ENCODE results near the gene MYBPHL. TPM values are rescaled to one million over a fixed set of nuclear protein-coding genes. Genes with fewer than 3 reads are reported as not detected.
"Not testable (repeated sequence)": the region's sequence is repeated elsewhere in the genome, so short reads cannot be mapped to it uniquely, and the experiment has no call there.

MYBPHL gene
- total RNA-seq, 1 donor from 2014 or later, result not detected

GRCh38 chr1:109299558-109300343 is 7.1 kb downstream of the MYBPHL start:
- H3K4me1 Mint-ChIP-seq (ENCODE audit: low read depth), result peaks cover 8% of the 10 kb centered on the region
- no peaks in the 10 kb centered on the region for H3K36me3 Mint-ChIP-seq (ENCODE audit: low read depth)
- H3K27me3 Mint-ChIP-seq (ENCODE audit: insufficient read depth), result peaks cover 9% of the 10 kb centered on the region
- H3K9me3 Mint-ChIP-seq, result no peaks in the 10 kb centered on the region
- intact Hi-C loops (cut with micrococcal nuclease), result no loop called here
- no peak for DNase-seq (ENCODE audit: low spot score)
- no peak overlapping the region for H3K27ac Mint-ChIP-seq
- H3K4me3 Mint-ChIP-seq, result no peak overlapping the region

DNA sequence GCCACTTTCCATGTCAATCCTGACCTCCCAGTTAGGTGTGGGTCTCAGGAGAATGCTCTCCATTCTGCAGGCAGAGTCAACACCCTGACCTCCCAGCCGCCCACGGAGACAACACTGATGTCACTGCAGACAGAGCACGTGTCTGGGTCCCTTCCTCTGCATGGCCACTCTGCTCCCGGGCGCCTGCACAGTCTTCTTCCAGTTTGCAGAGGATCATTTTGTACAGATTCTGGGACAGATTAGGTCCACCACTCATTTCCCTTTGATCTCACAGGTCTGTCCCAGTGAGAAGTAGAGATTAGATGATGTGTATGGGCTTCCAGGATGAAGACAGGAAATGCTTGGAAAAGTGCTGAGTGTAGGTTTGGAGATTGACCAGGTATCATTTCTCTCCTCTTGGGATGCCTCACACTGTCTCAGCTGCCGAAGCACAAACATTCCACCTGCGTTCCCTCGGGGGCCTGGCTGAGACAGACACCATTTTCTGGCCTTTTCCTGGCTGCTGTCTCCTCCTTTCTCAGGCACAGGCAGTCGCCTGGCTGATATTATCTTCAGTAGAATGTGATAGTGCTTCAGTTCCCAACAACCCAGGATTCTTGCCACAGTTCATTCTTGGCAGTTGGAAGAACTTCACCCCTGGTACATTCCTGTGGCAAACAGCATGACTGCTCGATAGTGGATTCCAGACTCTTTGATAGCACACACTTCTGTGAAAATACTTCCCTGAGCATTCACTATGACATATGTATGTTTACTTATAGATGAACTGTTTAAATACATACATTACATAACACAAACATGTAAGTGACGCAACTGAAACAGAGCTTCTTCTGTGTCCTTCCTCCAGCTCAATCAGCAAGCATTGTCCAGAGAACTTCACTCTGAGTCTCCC is 7.9 kb downstream of the MYBPHL start:
- peak overlapping the region; percentile 41 for H3K27ac Mint-ChIP-seq
- no peak for DNase-seq (ENCODE audit: low spot score)
- intact Hi-C loops (cut with micrococcal nuclease), result no loop called here
- H3K27me3 Mint-ChIP-seq (ENCODE audit: insufficient read depth), result peaks cover 10% of the 10 kb centered on the region
- no peaks in the 10 kb centered on the region for H3K36me3 Mint-ChIP-seq (ENCODE audit: low read depth)
- peaks cover 8% of the 10 kb centered on the region for H3K4me1 Mint-ChIP-seq (ENCODE audit: low read depth)
- no peaks in the 10 kb centered on the region for H3K9me3 Mint-ChIP-seq
- H3K4me3 Mint-ChIP-seq, result no peak overlapping the region

DNA sequence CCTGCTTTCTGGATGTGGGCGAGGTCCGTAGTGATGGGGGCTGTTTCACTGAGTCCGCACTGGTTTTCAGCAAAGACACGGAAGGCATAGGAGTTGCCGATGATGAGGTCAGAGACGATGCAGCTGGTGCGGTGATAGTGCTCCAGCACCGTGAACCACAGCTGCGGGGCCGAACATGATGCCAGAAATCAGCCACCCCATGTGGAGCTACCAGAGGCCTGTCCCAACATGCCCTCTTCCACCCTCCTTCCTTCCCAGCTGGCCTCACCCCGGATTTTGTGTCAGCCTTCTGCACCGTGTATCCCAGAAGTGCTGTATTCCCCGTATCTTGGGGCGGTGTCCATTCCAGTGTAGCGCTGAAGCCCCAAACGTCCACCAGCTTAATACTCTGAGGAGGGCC is 10.0 kb downstream of the MYBPHL start:
- Mint-ChIP-seq H3K36me3 (ENCODE audit: low read depth) (no peaks in the 10 kb centered on the region), H3K4me3 (no peak overlapping the region), H3K4me1 (ENCODE audit: low read depth) (peaks cover 8% of the 10 kb centered on the region), H3K9me3 (no peaks in the 10 kb centered on the region), H3K27ac (no peak overlapping the region), H3K27me3 (ENCODE audit: insufficient read depth) (peaks cover 10% of the 10 kb centered on the region)
- DNase-seq (ENCODE audit: low spot score), result no peak
- intact Hi-C loops (cut with micrococcal nuclease), result no loop called here

DNA sequence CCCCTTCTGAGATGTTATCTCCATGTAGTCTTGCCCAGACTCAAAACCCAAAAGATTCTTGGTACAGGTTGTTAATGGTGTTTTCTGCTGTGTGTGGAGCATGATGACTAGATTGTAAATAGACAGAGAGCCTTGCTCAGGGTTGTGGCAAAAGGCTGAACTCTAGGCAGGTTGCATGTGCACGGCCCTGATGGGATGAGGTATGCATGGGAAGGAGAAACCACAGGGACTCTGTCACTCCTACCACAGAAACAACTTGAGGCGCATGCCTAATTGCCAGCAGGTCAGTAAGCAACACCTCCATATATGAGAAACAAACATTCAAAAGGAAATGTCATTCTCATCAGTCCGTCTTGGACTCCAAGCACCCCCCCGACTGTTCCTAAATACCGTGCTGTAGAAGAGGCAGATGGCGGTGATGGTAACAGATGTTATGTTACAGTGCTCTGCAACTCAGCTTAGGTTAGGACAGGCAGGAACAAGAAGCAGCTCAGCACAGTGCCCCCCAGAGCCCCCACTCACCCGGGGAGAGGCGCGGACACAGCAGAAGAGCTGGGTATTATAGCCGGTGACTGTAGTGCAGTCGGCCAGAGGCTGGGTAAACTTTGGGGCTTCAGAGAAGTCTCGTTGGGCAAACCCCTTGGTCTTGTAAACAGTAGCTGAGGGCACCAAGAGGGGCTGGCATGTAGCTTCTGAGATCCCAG is 10.9 kb downstream of the MYBPHL start:
- intact Hi-C loops (cut with micrococcal nuclease), result no loop called here
- H3K36me3 Mint-ChIP-seq (ENCODE audit: low read depth), result no peaks in the 10 kb centered on the region
- H3K27ac Mint-ChIP-seq, result no peak overlapping the region
- H3K4me1 Mint-ChIP-seq (ENCODE audit: low read depth), result peaks cover 8% of the 10 kb centered on the region
- no peaks in the 10 kb centered on the region for H3K9me3 Mint-ChIP-seq
- no peak overlapping the region for H3K4me3 Mint-ChIP-seq
- no peak for DNase-seq (ENCODE audit: low spot score)
- peaks cover 10% of the 10 kb centered on the region for H3K27me3 Mint-ChIP-seq (ENCODE audit: insufficient read depth)

DNA sequence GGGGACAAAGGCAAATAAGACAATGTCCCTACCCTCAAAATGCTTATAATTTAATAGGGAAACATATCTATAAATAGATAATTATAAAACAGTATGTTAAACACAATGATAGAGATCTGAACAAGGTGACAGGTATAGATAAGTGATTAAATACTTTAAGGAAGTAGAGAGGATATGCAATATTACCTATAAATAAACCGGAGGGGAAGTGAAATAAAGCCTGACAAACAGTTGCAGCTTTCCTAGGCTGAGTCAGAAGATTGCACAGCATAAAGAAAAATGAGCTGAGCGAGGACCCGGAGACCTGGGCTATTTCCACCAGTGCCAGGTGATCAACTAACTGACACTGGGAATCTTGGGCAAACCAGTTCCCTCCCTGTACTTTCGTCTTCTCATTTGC is 12.3 kb downstream of the MYBPHL start:
- no peaks in the 10 kb centered on the region for H3K9me3 Mint-ChIP-seq
- DNase-seq (ENCODE audit: low spot score), result no peak
- H3K27ac Mint-ChIP-seq, result no peak overlapping the region
- no peak overlapping the region for H3K4me3 Mint-ChIP-seq
- H3K4me1 Mint-ChIP-seq (ENCODE audit: low read depth), result peaks cover 8% of the 10 kb centered on the region
- H3K27me3 Mint-ChIP-seq (ENCODE audit: insufficient read depth), result peaks cover 11% of the 10 kb centered on the region
- no peaks in the 10 kb centered on the region for H3K36me3 Mint-ChIP-seq (ENCODE audit: low read depth)
- intact Hi-C loops (cut with micrococcal nuclease), result no loop called here

GRCh38 chr1:109293026-109293425 is 13.8 kb downstream of the MYBPHL start:
- H3K27ac Mint-ChIP-seq, result no peak overlapping the region
- intact Hi-C loops (cut with micrococcal nuclease), result no loop called here
- H3K4me3 Mint-ChIP-seq, result no peak overlapping the region
- no peak for DNase-seq (ENCODE audit: low spot score)
- H3K9me3 Mint-ChIP-seq, result no peaks in the 10 kb centered on the region
- no peaks in the 10 kb centered on the region for H3K4me1 Mint-ChIP-seq (ENCODE audit: low read depth)
- no peaks in the 10 kb centered on the region for H3K36me3 Mint-ChIP-seq (ENCODE audit: low read depth)
- H3K27me3 Mint-ChIP-seq (ENCODE audit: insufficient read depth), result peaks cover 11% of the 10 kb centered on the region

DNA sequence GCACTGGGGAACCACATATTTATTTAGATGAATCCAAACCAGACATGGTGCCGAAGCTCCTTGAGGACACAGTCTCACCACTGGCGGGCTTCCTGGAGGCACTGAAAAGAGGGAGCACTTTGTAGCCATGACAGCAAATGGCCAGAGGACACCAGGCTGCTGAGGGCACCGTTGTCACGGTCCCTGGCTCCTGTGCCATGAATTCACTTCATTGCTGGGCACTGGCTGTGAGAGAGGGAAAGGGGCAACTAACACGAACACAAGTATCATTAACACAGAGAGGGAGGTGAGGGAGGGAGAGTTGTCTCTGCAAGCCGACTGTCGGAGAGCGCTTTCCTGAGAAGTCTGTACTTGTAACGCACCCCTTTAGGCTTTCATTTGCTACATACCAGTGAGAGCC is 14.4 kb downstream of the MYBPHL start:
- H3K27ac Mint-ChIP-seq, result no peak overlapping the region
- no peaks in the 10 kb centered on the region for H3K4me1 Mint-ChIP-seq (ENCODE audit: low read depth)
- no peak for DNase-seq (ENCODE audit: low spot score)
- intact Hi-C loops (cut with micrococcal nuclease), result no loop called here
- no peaks in the 10 kb centered on the region for H3K9me3 Mint-ChIP-seq
- H3K4me3 Mint-ChIP-seq, result no peak overlapping the region
- H3K36me3 Mint-ChIP-seq (ENCODE audit: low read depth), result no peaks in the 10 kb centered on the region
- H3K27me3 Mint-ChIP-seq (ENCODE audit: insufficient read depth), result peaks cover 14% of the 10 kb centered on the region

GRCh38 chr1:109290998-109291397 is 15.8 kb downstream of the MYBPHL start:
- no peaks in the 10 kb centered on the region for H3K4me1 Mint-ChIP-seq (ENCODE audit: low read depth)
- intact Hi-C loops (cut with micrococcal nuclease), result no loop called here
- no peak for DNase-seq (ENCODE audit: low spot score)
- H3K27ac Mint-ChIP-seq, result no peak overlapping the region
- no peaks in the 10 kb centered on the region for H3K9me3 Mint-ChIP-seq
- no peak overlapping the region for H3K4me3 Mint-ChIP-seq
- H3K27me3 Mint-ChIP-seq (ENCODE audit: insufficient read depth), result peaks cover 12% of the 10 kb centered on the region
- H3K36me3 Mint-ChIP-seq (ENCODE audit: low read depth), result no peaks in the 10 kb centered on the region

DNA sequence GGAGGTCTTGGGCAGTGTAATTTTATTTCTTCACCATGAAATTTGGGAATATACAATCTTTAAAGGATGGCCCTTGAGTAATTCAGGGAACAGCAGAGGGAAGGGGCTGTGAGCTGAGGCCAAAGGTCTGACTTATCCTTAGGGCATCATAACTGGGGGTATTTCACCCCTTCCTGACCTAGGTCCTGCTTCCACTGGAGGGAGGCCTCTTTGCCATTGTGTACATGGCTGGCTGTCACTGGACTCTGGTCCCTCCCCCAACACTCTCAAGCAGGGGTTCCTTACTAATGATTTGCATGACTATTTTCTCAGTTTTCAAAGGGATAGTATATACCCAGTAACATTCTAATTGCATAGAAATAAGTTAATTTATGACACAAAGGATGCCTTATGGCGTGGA is 16.7 kb downstream of the MYBPHL start:
- H3K27me3 Mint-ChIP-seq (ENCODE audit: insufficient read depth), result peaks cover 12% of the 10 kb centered on the region
- intact Hi-C loops (cut with micrococcal nuclease), result no loop called here
- H3K4me3 Mint-ChIP-seq, result no peak overlapping the region
- no peak for DNase-seq (ENCODE audit: low spot score)
- no peaks in the 10 kb centered on the region for H3K9me3 Mint-ChIP-seq
- H3K36me3 Mint-ChIP-seq (ENCODE audit: low read depth), result no peaks in the 10 kb centered on the region
- no peaks in the 10 kb centered on the region for H3K4me1 Mint-ChIP-seq (ENCODE audit: low read depth)
- H3K27ac Mint-ChIP-seq, result no peak overlapping the region

DNA sequence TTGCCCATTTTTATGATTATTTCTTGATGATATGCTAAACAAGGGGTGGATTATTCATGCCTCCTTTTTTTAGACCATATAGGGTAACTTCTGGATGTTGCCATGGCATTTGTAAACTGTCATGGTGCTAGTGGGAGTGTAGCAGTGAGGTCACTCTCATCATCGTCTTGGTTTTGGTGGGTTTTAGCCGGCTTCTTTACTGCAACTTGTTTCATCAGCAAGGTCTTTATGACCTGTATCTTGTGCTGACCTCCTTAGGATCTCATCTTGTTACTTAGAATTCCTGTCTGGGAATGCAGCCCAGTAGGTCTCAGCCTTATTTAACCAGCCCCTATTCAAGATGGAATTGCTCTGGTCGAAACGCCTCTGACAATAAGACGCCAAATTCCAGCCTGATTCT is 20.0 kb downstream of the MYBPHL start:
- DNase-seq (ENCODE audit: low spot score); H3K27ac Mint-ChIP-seq; intact Hi-C loops (cut with micrococcal nuclease): not testable (repeated sequence)

DNA sequence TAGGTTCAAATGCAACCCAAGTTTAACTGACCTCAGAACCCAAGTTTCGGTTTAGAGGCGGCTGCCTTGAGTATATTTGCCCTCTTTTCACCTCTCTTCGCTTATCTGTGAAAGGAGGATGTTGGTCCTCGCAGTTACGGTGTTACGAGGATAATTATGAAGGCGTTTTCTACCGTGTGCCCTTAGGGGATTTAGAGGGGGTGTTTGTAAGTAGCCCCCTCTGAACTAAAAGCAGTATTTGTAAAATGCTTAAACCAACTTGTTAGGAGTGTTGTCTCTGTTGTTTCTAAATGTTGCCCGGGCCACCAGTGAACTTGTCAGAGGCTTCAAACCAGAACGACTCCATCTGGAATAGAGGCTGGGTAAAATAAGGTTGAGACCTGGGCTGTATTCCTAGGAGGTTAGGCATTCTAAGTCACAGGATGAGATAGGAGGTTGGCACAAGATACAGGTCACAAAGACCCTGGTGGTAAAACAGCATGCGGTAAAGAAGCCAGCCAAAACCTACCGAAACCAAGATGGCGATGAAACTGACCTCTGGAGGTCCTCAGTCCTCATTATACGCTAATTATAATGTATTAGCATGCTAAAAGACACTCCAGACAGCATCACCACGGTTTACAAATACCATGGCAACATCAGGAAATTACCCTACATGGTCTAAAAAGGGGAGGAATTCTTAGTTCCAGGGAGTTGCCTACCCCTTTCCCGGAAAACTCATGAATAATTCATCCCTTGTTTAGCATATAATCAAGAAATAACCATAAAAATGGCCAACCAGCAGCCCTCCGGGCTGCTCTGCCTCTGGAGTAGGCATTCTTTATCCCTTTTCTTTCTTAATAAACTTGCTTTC is 22.8 kb downstream of the MYBPHL start:
- no peak for DNase-seq (ENCODE audit: low spot score)
- H3K27me3 Mint-ChIP-seq (ENCODE audit: insufficient read depth), result peaks cover 3% of the 10 kb centered on the region
- no peaks in the 10 kb centered on the region for H3K36me3 Mint-ChIP-seq (ENCODE audit: low read depth)
- H3K27ac Mint-ChIP-seq, result peak overlapping the region; percentile 81
- peak overlapping the region; percentile 97 for H3K4me3 Mint-ChIP-seq
- peaks cover 35% of the 10 kb centered on the region for H3K4me1 Mint-ChIP-seq (ENCODE audit: low read depth)
- intact Hi-C loops (cut with micrococcal nuclease), result loop anchor here (1.0 to 2.0 kb wide), 8 partner anchors 21 to 199 kb away; partner anchors contain the start of genes ATXN7L2, CELSR2 and PSMA5
- no peaks in the 10 kb centered on the region for H3K9me3 Mint-ChIP-seq

More for the DNA sequence above, 20.0 kb downstream of the MYBPHL start:
- H3K36me3 Mint-ChIP-seq (ENCODE audit: low read depth); H3K27me3 Mint-ChIP-seq (ENCODE audit: insufficient read depth); H3K9me3 Mint-ChIP-seq; H3K4me3 Mint-ChIP-seq: not testable (repeated sequence)
- H3K4me1 Mint-ChIP-seq (ENCODE audit: low read depth), result peaks cover 26% of the 10 kb centered on the region

All from activated T-helper 1 cell treated with anti-CD3 and anti-CD28 coated beads, Interleukin-12 subunit alpha, Interleukin-12 subunit beta, Interleukin-2, Interleukin-4 antibody, amounts not matched to agents 30 ng/mL and 10 ng/mL and 1 ng/mL, durations not matched to agents 14 hours and 24 hours and 36 hours (primary cell).